ENCODE results near the gene SEC14L5.
"Not testable (repeated sequence)": the region's sequence is repeated elsewhere in the genome, so short reads cannot be mapped to it uniquely, and the experiment has no call there.

SEC14L5 gene

GRCh38 chr16:5042574-5043171, 84.5 kb downstream of the SEC14L5 start:
- no peak for DNase-seq

GRCh38 chr16:5044011-5044540, 85.9 kb downstream of the SEC14L5 start:
- no peak for DNase-seq

- not testable (repeated sequence) for DNase-seq
Measured at GRCh38 chr16:5044581-5044980, 86.5 kb downstream of the SEC14L5 start.

- DNase-seq: no peak
Measured at GRCh38 chr16:5045499-5046115, 87.5 kb downstream of the SEC14L5 start.

- DNase-seq: no peak
Measured at GRCh38 chr16:5046914-5047313, 88.8 kb downstream of the SEC14L5 start.

GRCh38 chr16:5054876-5055865, 97.0 kb downstream of the SEC14L5 start:
- no peak for DNase-seq

- no peak for DNase-seq
Measured at GRCh38 chr16:5056352-5056751, 98.2 kb downstream of the SEC14L5 start.

GRCh38 chr16:5058476-5058875, 100.3 kb downstream of the SEC14L5 start:
- DNase-seq: no peak

GRCh38 chr16:5059386-5060072, 101.4 kb downstream of the SEC14L5 start:
- no peak for DNase-seq

GRCh38 chr16:5060073-5060641, 102.0 kb downstream of the SEC14L5 start:
- DNase-seq: no peak

GRCh38 chr16:5062051-5062450, 103.9 kb downstream of the SEC14L5 start:
- no peak for DNase-seq

GRCh38 chr16:5062790-5063765, 104.9 kb downstream of the SEC14L5 start:
- DNase-seq: no peak

- DNase-seq: no peak
Measured at GRCh38 chr16:5064915-5065314, 106.8 kb downstream of the SEC14L5 start.

- no peak for DNase-seq
Measured at GRCh38 chr16:5065326-5065725, 107.2 kb downstream of the SEC14L5 start.

- no peak for DNase-seq
Measured at GRCh38 chr16:5065813-5066212, 107.7 kb downstream of the SEC14L5 start, which contains the start of gene C16orf89. Gene C16orf89 (minus strand): TSS chr16:5065956. CDS start chr16:5065908, 48 bp downstream.

- DNase-seq: no peak
Measured at GRCh38 chr16:5066511-5066910, 108.4 kb downstream of the SEC14L5 start.
